Epithelial cell of proximal tubule (primary cell): ENCODE data around the gene ATG12. TPM values are rescaled to one million over a fixed set of nuclear protein-coding genes. Genes with fewer than 3 reads are reported as not detected.

Experiments
- DNase-seq: peaks from one replicate; pipeline ENCODE4 v3.0.0-alpha.2; 2011; ENCODE audit warnings: low read depth
- H3K4me3 ChIP-seq: 2 replicates; pipeline ENCODE4 v1.5.1; 2011; ENCODE audit warnings: low read depth, mild to moderate bottlenecking, low read length
- total RNA-seq: library from RNA; depleted of rRNA; stranded (reverse); fragments of >200 nt; gene quantifications from 2 replicates; pipeline ENCODE4 v1.2.3, GENCODE V29; 2015
- TF ChIP-seq, protein P1 (sequence below): conservative IDR thresholded peaks from 2 replicates; pipeline ENCODE4 v1.5.1; 2012; ENCODE audit warnings: low read depth, mild to moderate bottlenecking, low read length

Gene ATG12
- total RNA-seq, 1 donor from 2014 or later, result 20.6 TPM

DNA sequence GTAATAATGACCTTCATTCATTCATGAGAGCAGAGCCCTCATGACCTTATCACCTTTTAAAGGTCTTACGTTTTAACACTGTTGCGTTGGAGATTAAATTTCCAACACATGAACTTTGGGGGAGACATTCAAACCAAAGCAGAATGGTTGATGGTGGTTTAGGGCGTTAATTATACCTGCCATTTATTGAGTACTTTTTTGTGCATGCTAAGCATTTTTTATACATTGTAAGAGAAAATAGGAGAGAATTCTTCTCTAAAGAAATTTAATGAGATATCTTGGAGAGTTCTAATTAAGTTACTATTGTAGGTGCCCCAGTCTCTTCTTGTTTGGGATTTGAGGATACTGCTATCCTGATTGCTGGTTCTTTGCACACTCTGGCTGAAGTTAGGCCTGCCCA is 12.8 kb upstream of the ATG12 start:
- H3K4me3 ChIP-seq, result no peak overlapping the region
- no peak for DNase-seq

DNA sequence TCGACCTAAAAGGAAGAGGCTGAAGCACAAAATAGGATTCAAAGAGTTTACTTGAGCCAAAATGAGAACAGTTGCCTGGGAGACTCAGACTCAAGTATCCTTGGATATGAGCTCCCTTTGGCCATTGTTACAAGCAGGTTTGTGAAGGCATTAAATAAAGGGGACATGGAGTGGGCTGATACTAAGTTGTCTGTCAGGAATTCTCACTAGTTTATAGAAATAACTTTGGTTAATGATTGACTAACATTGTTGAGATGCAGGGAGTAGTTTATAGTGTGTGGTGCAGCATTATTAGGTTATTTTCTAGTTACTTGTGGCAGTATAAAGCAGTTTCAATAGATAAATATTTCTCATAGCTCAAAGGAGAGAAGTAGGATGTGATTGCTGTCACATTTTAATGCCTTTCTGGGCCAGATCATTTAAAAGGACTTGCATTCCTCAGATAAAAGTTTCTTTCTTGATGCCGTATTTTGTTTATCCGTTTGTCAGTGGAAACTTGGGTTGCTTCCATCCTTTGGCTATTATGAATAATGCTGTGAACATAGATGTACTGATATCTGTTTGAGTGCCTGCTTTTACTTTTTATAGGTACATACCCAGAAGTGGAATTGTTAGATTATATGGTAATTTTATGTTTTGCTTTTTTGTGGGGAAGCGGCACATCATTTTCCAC is 9.5 kb upstream of the ATG12 start:
- H3K4me3 ChIP-seq, result no peak overlapping the region
- TF ChIP-seq, protein P1, sequence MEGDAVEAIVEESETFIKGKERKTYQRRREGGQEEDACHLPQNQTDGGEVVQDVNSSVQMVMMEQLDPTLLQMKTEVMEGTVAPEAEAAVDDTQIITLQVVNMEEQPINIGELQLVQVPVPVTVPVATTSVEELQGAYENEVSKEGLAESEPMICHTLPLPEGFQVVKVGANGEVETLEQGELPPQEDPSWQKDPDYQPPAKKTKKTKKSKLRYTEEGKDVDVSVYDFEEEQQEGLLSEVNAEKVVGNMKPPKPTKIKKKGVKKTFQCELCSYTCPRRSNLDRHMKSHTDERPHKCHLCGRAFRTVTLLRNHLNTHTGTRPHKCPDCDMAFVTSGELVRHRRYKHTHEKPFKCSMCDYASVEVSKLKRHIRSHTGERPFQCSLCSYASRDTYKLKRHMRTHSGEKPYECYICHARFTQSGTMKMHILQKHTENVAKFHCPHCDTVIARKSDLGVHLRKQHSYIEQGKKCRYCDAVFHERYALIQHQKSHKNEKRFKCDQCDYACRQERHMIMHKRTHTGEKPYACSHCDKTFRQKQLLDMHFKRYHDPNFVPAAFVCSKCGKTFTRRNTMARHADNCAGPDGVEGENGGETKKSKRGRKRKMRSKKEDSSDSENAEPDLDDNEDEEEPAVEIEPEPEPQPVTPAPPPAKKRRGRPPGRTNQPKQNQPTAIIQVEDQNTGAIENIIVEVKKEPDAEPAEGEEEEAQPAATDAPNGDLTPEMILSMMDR, result no peak
- DNase-seq, result no peak

More for the DNA sequence above, 12.8 kb upstream of the ATG12 start:
- TF ChIP-seq, protein P1, result no peak

DNA sequence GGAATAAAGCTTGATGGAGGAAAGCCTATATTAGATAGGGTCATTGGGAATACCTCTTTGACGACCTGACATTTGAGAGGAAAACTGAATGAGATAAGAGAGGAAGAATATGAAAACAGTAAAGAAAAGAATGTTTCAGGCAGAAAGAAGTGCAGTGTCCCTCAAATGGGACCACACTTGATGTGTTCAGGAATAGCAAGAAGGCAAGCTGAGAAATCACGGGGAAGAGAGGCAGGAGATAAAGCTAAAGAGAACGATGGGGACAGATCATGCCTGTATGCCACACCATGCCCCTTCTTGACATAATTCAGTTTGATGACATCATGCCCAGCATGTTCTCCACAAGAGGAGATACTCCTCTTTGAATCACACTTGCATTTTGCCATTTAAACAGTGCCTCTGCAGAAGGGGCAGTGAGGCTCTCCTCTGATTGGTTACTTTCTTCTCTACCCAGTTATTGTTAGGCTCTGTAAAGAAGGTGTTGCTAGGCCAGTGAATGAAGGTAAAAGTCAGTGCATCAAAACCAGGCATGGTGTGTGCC is 8.0 kb upstream of the ATG12 start:
- DNase-seq, result no peak
- no peak overlapping the region for H3K4me3 ChIP-seq
- TF ChIP-seq, protein P1, result no peak

DNA sequence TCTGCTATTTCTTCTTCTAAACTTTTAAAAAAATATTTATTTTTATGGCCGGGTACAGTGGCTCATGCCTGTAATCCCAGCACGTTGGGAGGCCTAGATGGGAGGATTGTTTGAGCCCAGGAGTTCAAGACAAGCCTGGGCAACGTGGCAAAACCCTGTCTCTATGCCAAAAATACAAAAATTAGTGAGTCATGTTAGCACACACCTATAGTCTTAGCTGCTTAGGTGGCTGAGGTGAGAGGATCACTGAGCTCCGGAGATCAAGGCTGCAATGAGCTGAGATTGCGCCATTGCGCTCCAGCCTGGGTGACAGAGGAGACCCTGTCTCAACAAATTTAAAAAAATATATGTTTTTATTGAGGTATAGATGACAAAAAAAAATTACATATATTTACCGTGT is 5.9 kb upstream of the ATG12 start:
- TF ChIP-seq, protein P1, result no peak
- no peak for DNase-seq
- no peak overlapping the region for H3K4me3 ChIP-seq

DNA sequence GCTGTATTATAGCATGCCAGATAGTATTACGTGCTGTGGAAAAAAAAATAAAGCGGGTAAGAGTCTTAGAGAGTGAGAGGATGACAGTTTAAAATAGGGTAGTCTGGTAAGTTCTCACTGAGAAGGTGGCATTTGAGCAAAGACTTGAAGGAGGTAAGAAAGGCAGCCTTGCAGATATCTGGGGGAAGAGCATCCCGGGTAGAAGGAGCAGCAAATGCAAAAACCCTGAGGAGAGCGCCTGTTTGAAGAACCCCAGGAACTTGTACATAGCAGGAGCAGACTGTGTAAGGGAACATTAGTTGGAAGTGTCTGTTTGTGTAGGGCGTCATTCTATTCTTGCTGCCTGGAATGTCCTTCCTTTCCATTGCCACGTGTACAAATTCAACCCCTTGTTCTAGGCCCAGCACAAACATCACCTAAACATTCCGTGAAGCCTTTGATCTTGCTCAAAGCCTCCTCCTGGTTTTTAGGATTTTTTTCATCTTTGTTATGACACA is 3.0 kb upstream of the ATG12 start:
- TF ChIP-seq, protein P1, result no peak
- no peak overlapping the region for H3K4me3 ChIP-seq
- DNase-seq, result no peak

DNA sequence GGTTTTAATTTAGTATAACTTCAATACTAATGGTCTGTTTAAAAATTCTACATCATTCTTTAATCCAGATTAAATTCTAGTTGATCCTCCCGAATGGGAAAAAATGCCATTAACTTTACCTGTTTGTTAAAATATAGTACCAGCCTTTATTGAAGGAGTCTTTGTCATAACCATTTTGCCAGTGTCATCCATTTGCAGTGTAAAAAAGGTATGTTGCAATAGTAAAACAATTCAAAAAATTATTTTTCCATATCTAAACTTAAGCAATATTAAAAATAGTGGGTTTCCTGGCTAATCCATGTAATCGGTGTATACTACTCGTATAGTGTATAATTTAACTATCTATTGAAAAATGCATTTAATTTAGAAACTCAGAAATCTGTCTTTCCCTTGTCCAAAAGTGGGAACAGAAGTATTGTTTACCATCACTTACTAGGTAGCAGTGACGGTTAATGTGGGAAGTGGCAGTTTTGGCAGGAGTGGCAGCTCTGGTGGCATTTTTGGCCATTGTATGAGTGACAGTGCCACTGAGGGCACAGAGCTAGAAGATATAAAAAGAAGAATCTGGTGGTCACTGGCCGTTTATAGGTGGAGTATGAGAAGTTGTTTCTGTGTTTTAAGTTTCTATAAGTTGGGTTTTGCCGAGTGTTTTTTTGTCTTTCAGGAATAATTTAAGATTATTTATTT is 2.2 kb upstream of the ATG12 start:
- DNase-seq, result no peak
- H3K4me3 ChIP-seq, result peak overlapping the region; percentile 64
- TF ChIP-seq, protein P1, result no peak

DNA sequence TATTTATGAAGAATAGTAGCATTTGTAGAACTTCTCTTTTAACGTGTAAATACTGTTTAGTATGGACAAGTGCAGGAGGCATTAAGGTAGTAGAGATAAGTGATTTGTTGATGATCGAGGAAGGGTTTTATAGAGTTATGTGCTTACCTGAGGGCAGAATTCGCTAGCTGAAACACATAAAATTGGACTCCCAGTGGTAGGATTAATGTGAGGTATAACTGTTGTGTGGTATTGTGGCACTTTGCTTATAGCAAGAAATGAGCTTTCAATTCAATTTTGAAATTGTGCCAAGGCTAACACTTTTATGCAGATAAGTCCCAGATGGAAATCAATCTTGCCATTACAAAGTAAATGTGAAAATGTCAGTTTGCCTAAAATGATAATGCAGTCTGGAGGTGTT is 1.6 kb upstream of the ATG12 start:
- DNase-seq, result no peak
- H3K4me3 ChIP-seq, result peak overlapping the region; percentile 64
- TF ChIP-seq, protein P1, result no peak
